ENCODE data around the gene NACC1.

- TF ChIP-seq CTCF (IDR thresholded peaks at IDR 0.05), result no peak
- no peak for TF ChIP-seq POLR2AphosphoS5 (IDR thresholded peaks at IDR 0.05)
- TF ChIP-seq POLR2A (IDR thresholded peaks at IDR 0.05), result no peak
- TF ChIP-seq EP300 (IDR thresholded peaks at IDR 0.05), result no peak
These were observed 35.1 kb upstream of the NACC1 start for GRCh38 chr19:13083008-13083404.
